NK-92 (cell line): ENCODE measurements around the gene PHACTR4.
"Not testable (repeated sequence)": the region's sequence is repeated elsewhere in the genome, so short reads cannot be mapped to it uniquely, and the experiment has no call there.

ENCODE experiments used
- DNase-seq: peaks from one replicate; lab custom pipeline; 2025; ENCODE audit not compliant: unreplicated experiment; lab: John Stamatoyannopoulos, UW

The PHACTR4 gene

GRCh38 chr1:28482138-28482537, 112.6 kb downstream of the PHACTR4 start:
- no peak for DNase-seq

DNA sequence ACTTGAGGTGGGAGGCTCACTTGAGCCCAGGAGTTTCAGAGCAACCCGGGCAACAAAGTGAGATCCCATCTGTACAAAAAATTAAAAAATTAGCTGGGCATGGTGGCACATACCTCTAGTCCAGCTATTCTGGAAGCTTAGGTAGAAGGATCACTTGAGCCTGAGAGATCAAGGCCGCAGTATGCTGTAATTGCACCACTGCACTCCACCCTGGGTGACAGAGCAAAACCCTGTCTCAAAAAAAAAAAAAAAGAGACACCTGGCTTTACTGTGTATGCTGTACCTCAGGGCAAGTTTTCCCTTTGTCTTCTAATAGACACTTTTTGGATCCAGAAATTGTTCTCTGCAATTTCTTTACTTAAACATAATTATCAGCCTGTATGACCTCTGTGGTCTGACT, 113.2 kb downstream of the PHACTR4 start:
- no peak for DNase-seq

GRCh38 chr1:28494737-28495136, 125.2 kb downstream of the PHACTR4 start:
- DNase-seq, result no peak

- no peak for DNase-seq
Measured at GRCh38 chr1:28499553-28499952, 130.0 kb downstream of the PHACTR4 start.

- no peak for DNase-seq
Measured at GRCh38 chr1:28501925-28502324, 132.4 kb downstream of the PHACTR4 start.

DNA sequence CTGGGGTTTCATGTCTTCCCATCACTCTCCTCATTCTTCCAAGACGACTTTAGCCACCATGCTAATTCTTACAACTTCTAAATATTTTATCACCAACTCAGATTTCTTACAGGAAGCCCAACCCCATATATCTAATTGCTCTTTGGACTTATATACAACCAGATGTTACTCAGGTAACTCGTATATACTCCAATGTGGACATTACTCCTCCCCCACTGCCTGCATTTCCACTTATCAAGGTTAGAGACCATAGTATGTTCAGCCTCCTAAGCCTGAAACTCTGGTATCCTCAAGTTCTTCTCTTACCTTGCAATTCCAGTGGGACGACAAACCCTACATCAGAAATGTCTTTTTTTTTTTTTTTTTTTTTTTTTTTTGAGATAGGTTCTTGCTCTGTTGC, 133.6 kb downstream of the PHACTR4 start:
- no peak for DNase-seq

GRCh38 chr1:28505406-28506187, 136.1 kb downstream of the PHACTR4 start, which contains the start of gene RCC1:
TSS of gene RCC1 (plus strand) at chr1:28506043. CDS start at chr1:28529867, 23,824 bp downstream.
- peak; percentile 85 for DNase-seq

DNA sequence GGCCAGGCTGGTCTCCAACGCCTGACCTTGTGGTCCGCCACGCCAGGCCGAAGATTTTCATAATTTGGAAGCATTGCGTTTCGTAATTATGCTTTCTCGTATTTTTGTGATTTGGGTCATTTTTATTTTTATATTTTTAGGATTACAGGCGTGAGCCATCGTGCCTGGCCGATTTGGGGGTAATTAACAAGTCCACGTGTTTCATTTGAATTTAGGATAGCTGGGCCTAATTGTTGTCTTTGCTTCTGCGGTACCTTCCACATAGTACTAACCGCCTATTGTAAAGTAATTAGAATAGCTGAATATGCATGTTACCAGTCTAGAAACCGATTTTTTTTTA, 137.3 kb downstream of the PHACTR4 start:
- DNase-seq, result no peak

- no peak for DNase-seq
Measured at GRCh38 chr1:28507247-28507645, 137.7 kb downstream of the PHACTR4 start.

- DNase-seq, result no peak
Measured at GRCh38 chr1:28507646-28508434, 138.3 kb downstream of the PHACTR4 start.

DNA sequence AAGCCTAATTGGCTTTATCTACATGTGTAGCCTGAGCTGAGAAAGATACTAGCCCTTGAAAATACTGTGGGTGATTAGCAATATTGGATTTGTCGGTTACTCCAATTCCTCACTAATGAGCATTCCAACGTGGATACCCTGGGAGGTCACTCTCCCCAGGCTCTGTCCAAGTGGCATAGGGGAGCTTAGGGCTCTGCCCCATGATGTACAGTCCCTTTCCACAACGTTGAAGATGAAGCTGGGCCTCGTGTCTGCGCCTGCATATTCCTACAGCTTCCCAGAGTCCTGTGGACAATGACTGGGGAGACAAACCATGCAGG, 138.9 kb downstream of the PHACTR4 start:
- no peak for DNase-seq

DNA sequence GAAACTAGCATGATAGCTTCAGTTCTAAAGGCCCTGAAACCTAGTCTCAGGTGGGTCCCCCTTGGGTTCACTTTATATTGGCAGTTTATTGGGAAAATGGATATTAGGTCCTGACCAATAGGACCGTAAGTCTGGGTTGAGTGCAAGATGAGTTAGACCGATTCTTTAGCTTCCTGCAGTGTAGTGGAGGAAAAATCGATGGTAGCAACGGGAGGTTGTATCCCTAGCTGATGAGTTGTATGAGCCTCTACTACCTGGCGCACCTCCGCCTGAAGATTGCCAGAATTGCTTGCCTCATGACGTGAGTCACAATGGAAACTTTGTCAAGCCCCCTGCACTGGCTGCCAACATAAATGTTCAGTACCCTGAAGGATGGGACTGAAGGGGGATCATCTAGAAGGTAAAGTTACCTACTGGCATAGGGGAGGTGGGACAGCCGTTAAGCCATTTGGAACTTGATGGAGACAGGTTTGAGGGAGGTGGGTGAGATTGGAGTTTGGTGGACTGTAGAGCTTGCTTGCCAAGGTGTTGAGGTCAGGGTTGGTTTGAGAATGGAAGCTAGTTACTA, 140.2 kb downstream of the PHACTR4 start:
- DNase-seq, result no peak

DNA sequence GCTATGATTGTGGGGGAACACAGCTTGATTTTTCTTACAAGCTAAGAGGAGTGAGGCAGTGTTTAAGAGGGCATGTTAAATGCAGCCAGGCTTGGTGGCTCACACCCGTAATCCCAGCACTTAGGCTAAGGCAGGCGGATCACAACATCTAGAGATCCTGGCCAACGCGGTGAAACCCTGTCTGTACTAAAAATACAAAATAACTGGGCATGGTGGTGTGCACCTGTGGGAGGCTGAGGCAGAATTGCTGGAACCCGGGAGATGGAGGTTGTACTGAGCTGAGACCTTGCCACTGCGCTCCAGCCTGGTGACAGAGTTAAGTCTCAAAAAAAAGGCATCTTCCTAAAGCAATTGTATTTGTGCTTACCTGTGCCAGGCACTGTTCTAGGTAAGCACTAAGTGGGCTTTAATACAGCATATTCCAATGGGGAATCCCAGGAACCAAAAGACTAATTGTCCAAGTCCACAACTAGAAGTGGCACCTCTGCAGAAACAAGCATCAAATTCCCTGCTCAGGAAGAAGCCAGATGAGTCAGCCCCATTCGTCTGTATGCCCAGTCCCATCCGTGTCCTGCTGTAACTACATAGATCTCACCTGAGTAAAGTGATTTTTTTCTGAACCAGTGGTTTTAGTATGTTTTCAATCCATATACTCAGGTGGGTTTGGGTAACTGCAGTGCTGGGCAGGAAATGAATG, 140.9 kb downstream of the PHACTR4 start:
- no peak for DNase-seq

GRCh38 chr1:28510970-28511440, 141.5 kb downstream of the PHACTR4 start:
- no peak for DNase-seq

- no peak for DNase-seq
Measured at GRCh38 chr1:28512058-28512611, 142.6 kb downstream of the PHACTR4 start.

DNA sequence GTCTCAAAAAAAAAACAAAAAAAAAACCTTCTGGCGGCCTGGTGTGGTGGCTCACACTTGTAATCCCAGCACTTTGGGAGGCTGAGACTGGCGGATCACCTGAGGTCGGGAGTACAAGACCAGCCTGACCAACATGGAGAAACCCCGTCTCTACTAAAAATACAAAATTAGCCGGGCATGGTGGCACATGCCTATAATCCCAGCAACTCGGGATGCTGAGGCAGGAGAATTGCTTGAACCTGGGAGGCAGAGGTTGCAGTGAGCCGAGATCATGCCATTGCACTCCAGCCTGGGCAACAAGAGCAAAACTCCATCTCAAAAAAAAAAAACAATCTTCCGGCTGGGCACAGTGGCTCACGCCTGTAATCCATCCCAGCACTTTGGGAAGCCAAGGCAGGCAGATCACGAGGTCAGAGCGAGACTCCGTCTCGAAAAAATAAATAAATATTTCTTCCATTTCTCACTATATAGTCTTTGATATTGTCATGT, 144.9 kb downstream of the PHACTR4 start:
- DNase-seq, result not testable (repeated sequence)

DNA sequence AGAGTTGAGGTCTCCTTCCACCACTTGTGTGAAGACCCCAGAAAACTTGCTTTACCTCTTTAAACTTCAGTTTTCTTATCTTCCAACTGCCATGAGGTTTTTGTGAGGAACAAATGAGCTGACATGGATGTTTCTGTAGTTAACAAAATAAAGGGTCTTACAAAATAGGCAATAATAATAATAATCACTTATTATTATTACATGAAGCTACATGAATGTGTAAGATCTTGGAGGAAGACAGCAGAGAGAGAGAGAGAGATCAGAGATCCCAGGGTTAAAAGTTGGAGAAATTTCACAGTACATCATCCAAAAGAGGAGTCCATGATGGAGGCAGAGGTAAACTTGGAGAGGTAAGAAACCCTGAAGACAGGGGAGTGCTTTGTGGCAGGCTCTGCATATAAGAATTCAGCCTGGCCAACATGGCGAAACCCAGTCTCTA, 147.0 kb downstream of the PHACTR4 start:
- no peak for DNase-seq

DNA sequence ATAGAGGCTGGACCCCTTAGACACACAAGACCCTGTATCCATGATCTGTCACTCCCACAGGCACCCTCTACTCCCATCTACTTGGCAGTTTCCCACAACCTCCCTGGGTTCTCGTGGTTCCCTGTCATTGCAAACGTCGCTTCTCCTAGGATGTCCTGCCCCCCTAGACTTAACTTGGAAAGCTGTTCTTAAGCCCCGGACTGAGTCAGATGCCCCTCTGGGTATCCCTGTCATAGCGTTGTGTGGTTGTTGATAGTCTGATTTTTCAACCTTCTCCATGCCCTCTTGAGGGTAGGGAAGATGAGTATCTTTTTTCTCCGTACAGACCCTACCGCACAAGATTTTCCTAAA, 148.1 kb downstream of the PHACTR4 start:
- DNase-seq, result no peak

DNA sequence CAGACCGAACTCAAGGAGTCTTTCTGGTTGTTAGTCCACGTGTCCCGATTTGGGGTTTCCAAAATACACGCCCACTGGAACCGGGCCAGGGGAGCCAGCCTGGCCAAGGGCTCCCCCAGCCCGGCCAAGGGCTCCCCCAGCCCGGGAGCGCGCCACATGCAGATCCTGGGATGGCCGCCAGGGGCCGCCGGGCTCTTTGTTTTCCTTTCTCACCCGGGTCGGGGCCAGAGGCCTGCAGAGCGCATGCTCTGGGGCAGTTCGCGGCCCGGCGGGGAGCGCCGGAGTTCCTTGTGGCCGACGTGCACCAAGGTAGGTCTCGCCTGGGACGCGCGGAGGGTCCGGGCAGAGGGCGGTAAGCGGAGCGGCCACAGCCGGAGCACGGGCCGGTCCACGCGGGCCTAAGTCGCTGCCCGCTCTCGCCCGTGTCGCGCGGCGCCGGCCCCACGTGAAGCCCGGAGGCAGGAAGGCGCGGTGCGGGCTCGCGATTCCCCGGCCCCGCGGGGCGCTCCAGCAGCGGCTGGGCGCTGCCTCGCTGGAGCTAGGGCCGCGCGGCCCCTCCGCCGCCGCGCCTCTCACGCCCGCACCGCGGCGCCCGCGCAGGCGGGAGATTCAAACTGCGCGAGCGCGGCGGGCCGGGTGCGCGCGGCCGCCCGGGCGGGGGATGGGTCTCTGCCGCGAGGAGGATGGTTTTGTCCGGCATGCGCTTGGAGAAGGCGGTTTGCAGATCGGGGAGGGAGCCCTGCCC, 148.6 kb downstream of the PHACTR4 start:
- DNase-seq, result no peak

DNA sequence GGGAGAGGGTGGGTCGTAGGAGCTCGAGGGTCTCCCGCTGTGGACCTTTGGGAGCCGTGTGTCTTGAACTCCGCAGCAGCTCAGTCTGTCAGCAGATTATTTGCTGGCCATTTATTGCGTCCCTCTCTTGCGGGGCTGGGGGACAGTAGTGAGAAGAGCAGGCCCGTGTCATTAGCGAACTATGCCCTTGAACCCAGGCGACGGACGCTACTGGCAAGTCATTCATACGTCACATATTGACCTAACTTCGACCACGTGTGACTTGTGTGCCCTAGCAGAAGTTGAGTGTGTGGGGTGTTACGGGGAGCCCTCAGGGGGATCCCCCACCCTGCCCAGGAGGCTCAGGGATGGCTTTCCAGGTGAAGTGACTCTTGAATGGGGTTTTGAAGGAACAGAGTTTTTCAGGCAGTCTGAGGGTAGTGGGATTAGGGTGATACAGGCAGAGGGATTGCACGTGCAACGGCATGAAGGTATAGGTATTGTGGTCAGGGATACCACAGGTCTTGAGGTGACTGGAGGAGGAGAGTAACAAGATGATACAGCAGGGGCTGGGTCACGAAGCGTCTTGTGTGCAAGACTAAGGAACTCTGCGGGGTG, 149.3 kb downstream of the PHACTR4 start:
- DNase-seq, result no peak
